IPS-20b (cell line): ENCODE measurements around the gene C4BPA.

Experiments used
- H3K27ac ChIP-seq: one replicate; pipeline ENCODE4 v1.5.1; 2013; ENCODE audit warnings: low read length
- H3K27me3 ChIP-seq: 2 replicates; pipeline ENCODE4 v1.6.1; 2013; ENCODE audit warnings: mild to moderate bottlenecking, low read length, inconsistent platforms; ENCODE audit not compliant: insufficient read depth
- H3K36me3 ChIP-seq: 2 replicates; pipeline ENCODE4 v1.6.1; 2013; ENCODE audit warnings: low read depth, mild to moderate bottlenecking, inconsistent platforms, low read length, moderate library complexity; ENCODE audit not compliant: insufficient read depth
- H3K4me1 ChIP-seq: 2 replicates; pipeline ENCODE4 v1.6.1; 2013; ENCODE audit warnings: mild to moderate bottlenecking, control low read depth, inconsistent platforms, low read length, moderate library complexity; ENCODE audit not compliant: insufficient read depth
- H3K4me3 ChIP-seq: 2 replicates; pipeline ENCODE4 v1.5.1; 2013; ENCODE audit warnings: mild to moderate bottlenecking, low read length, inconsistent platforms
- H3K9ac ChIP-seq: 2 replicates; pipeline ENCODE4 v1.6.1; 2013; ENCODE audit warnings: low read depth, mild to moderate bottlenecking, inconsistent platforms, low read length, moderate library complexity
- H3K9me3 ChIP-seq: 2 replicates; pipeline ENCODE4 v1.6.1; 2013; ENCODE audit warnings: mild to moderate bottlenecking, low read depth, low read length, inconsistent platforms; ENCODE audit not compliant: insufficient read depth

C4BPA gene

DNA sequence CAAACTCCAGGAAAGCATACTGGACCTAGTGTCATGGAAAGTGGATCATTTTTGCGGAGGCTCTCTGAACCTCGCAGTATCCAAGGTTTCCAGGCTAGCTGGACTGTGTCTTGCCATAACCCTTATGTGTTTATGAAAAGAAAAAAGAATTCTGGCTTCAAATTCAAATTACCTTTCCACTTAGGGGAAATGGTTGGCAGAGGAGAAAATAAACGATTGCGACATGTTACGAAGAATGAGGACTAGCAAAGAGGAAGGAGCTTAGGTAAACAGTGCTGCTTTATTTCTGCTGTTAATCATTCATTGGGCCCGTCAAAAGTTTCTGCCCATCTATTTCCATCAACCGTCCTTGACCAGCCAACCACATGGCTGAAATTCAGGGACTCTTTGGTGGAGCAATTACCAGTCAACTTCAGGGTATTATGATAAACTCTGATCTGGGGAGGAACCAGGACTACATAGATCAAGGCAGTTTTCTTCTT lies at the start of gene C4BPA:
TSS of gene C4BPA (plus strand) at position 342 of the 482 bp plus-strand sequence. CDS start 8,793 bp downstream, outside the sequence.
- H3K4me3 ChIP-seq, result no peak within 1 kb of the TSS
- H3K9ac ChIP-seq, result no peak within 1 kb of the TSS
- no peaks in the 10 kb centered on the region for H3K36me3 ChIP-seq
- H3K4me1 ChIP-seq, result no peaks in the 10 kb centered on the region
- no peak within 1 kb of the TSS for H3K27ac ChIP-seq
- H3K9me3 ChIP-seq, result peaks cover 5% of the 10 kb centered on the region; the same call in 1 of the 2 replicates
- H3K27me3 ChIP-seq, result no peaks in the 10 kb centered on the region

DNA sequence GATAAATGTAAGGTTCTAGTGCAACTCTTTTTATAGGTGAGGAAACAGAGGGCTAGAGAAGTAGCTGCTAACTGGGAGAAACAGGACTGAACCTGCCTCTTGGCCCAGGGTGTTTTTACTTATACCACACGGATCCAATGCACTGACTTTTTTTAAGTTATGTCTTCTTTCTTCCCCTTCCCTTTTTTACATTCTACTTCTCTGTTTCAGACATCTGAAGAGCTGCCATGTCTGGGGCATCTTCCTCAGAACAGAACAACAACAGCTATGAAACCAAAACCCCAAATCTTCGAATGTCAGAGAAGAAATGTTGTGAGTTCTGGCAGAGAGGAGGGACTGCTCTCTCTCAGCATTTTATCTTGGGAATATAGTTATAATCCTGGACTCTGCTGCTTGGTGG lies 49.5 kb upstream of the C4BPA start:
- Histone ChIP-seq H3K27ac (no peak overlapping the region), H3K36me3 (peaks cover 2% of the 10 kb centered on the region), H3K4me1 (0 out of 2 replicates have a peak, but pooled peaks cover 9% of the 10 kb centered on the region), H3K27me3 (no peaks in the 10 kb centered on the region), H3K9ac (no peak overlapping the region), H3K4me3 (no peak overlapping the region), H3K9me3 (no peaks in the 10 kb centered on the region)

DNA sequence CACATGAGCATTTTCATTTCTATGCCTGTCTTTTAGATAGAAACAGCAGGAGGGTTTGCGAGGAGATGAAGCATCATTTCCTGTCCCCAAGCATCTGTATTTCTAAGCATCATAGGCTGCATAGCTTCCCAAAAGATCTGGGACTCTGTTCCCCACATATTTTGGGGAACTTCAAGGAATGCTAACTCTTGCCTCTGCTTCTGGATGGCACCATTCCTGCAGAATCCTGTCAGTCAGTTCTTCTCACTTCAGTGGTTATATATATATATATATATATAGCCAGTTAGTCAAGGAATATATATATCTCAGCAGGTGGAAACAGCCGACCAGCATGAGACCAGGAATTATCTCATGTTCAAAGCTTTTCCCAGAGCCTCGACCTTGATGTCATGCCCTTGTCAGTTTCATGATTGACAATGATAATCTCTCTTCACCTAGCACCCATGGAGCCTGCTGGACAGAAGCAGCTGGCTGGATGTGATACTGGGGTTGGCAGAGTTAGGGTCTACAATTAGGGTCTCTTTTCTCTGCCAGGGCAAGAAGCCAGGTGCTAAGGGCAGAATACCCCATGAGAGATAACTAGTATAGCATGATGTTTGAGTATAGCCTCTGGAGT lies 48.5 kb upstream of the C4BPA start:
- no peak overlapping the region for H3K9ac ChIP-seq
- H3K9me3 ChIP-seq, result no peaks in the 10 kb centered on the region
- no peaks in the 10 kb centered on the region for H3K36me3 ChIP-seq
- no peak overlapping the region for H3K27ac ChIP-seq
- H3K4me3 ChIP-seq, result no peak overlapping the region
- 0 out of 2 replicates have a peak, but pooled peaks cover 8% of the 10 kb centered on the region for H3K4me1 ChIP-seq
- H3K27me3 ChIP-seq, result no peaks in the 10 kb centered on the region

DNA sequence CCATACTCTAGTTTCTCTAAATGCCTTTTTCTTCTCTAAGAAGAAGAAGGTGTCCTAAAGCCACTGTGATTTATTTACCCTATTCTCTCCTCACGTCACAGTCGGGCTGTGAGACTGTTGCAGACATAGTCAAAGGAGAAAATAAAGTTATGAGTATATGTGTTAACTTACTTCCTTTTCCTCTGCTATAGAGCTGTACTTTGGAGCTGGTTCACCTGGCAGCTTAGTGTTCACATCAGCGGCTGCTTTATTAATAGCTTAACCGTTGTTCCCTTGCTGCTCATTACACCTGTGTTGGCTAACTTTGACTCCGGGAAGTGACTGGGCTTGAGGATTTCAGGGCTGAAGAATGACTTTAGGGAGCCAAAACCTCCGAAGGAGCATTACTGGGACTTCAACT lies 47.4 kb upstream of the C4BPA start:
- Histone ChIP-seq H3K9me3 (no peaks in the 10 kb centered on the region), H3K27me3 (no peaks in the 10 kb centered on the region), H3K9ac (no peak overlapping the region), H3K4me3 (no peak overlapping the region), H3K4me1 (0 out of 2 replicates have a peak, but pooled peaks cover 3% of the 10 kb centered on the region), H3K36me3 (no peaks in the 10 kb centered on the region), H3K27ac (no peak overlapping the region)

DNA sequence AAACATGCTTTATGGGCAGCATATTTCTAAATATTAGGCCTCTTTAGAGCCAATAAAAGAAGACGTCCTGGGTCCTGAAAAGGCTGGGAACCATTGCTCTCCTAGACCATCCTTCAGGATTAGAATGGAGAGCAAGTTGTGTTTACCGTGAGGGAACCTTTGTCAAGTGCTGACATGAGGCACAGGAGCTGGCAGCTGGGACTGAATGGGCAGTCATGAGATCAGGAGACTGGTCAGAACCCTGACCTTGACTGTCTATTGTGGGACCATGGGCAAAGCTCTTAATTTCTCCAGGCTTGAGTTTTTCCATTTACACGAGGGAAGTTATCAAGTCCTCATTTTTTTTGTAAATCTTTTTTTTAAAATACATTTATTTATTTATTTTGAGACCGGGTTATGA lies 45.8 kb upstream of the C4BPA start:
- Histone ChIP-seq H3K36me3 (peaks cover 15% of the 10 kb centered on the region), H3K9me3 (no peaks in the 10 kb centered on the region), H3K27ac (no peak overlapping the region), H3K9ac (no peak overlapping the region), H3K4me3 (no peak overlapping the region), H3K27me3 (no peaks in the 10 kb centered on the region), H3K4me1 (no peaks in the 10 kb centered on the region)

DNA sequence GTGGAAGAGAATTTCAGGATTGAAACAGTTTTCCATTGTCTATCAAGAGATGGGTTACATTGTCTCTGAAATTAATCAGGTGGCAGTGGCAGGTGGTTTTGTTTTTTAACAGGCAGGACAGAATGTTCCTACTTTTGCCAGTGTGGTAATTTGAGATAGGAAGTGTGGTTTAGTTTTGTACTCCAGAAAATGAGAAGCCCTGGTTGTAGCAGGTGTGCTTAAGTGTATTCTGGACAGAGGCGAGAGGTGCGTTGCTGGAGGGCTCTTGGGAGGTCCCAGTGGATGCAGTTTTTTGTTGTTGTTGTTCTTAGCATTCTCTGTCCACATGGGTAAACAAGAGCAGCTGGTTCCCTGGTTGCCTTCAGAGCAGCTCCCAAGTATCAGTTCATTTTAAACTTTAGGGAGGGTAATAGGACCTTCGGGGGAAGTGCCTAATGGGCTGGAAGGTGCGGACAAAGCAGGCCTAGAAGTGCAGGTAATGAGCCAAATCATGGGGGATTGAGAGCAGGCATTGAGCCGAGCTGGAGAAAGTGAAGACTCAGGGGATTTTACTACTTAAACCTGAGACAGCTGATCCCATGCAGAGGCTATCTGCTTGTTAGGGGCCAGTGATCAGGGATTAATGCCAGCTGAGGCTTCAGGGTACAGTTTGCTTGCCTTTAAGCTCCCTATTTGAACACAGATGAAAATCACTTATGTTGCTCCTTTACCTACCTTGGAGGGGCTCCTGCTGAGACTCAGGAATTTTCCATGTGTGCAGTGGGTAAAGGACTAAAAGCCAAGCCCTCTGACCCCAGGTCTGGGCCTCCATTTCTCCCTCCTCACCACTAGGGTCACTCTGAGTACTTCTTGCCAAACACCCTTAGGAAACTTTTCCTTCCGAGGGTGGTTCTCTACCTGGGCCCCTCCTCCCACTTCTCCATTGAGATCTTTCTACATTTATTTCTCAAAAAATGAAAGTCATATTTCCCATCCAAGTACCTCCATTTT lies 44.9 kb upstream of the C4BPA start:
- H3K9me3 ChIP-seq, result no peaks in the 10 kb centered on the region
- H3K9ac ChIP-seq, result no peak overlapping the region
- H3K36me3 ChIP-seq, result peaks cover 24% of the 10 kb centered on the region
- no peaks in the 10 kb centered on the region for H3K4me1 ChIP-seq
- H3K27me3 ChIP-seq, result no peaks in the 10 kb centered on the region
- no peak overlapping the region for H3K4me3 ChIP-seq
- H3K27ac ChIP-seq, result no peak overlapping the region

DNA sequence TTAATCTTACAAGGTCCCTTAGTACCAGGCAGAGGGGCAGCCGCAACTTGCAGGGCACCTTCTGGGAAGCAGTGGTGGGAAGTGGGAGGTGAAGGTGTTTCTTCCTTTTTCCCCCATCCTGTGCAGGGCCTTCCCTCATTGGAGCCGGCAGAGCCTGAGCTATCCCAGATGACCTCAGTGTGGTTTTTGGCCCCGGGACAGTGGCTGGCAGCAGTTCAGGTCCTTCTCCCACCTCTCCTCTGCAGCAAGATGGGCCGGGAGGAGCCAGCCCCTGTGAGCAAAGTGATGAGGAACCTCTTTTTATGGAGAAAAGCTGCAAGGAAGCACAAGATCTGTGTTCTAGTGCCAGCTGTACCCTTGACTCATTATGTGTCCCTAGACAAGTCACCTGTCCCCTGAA lies 44.2 kb upstream of the C4BPA start:
- no peaks in the 10 kb centered on the region for H3K4me1 ChIP-seq
- H3K27ac ChIP-seq, result no peak overlapping the region

DNA sequence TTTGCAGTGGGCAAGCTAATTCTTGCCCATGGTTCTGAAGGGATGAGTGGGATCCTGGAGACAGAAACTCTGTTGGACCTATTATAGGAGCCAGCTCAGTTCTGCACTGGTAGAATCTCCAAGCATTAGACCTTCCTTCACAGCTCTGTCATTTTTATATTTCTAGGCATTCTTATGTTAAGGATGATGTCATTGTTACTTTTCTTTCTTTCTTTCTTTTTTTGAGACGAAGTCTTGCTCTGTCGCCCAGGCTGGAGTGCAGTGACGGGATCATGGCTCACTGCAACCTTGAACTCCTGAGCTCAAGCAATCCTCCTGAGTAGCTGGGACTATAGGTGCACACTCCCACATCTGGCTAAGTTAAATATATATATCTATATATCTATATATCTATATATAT lies 43.4 kb upstream of the C4BPA start:
- Histone ChIP-seq H3K9me3 (no peaks in the 10 kb centered on the region), H3K27me3 (no peaks in the 10 kb centered on the region), H3K36me3 (peaks cover 32% of the 10 kb centered on the region), H3K27ac (no peak overlapping the region), H3K4me3 (no peak overlapping the region), H3K4me1 (no peaks in the 10 kb centered on the region), H3K9ac (no peak overlapping the region)

More for the DNA sequence above, 44.2 kb upstream of the C4BPA start:
- Histone ChIP-seq H3K4me3 (no peak overlapping the region), H3K27me3 (no peaks in the 10 kb centered on the region), H3K9me3 (no peaks in the 10 kb centered on the region), H3K36me3 (peaks cover 28% of the 10 kb centered on the region), H3K9ac (no peak overlapping the region)

DNA sequence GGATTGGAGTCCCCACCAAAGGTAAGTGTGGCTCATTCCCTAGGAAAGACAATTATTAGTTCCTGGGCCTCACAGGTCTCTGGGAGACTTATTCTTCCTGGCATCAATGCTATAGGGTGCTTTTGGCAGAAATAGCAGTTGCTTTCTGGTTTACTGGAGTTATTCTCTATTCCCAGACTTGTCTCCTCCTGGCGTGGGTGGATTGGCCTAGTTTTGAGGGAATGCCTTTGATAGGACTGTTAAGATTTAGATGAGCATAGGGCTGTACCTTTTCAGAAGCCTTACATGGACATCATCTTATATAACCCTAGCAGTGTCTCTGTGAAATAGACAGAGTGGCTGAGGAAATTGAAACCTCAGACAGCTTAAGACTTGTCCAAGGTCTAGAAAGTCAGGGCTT lies 42.0 kb upstream of the C4BPA start:
- Histone ChIP-seq H3K36me3 (peaks cover 36% of the 10 kb centered on the region), H3K27ac (no peak overlapping the region), H3K9ac (no peak overlapping the region), H3K4me1 (no peaks in the 10 kb centered on the region), H3K4me3 (no peak overlapping the region), H3K27me3 (no peaks in the 10 kb centered on the region), H3K9me3 (no peaks in the 10 kb centered on the region)

DNA sequence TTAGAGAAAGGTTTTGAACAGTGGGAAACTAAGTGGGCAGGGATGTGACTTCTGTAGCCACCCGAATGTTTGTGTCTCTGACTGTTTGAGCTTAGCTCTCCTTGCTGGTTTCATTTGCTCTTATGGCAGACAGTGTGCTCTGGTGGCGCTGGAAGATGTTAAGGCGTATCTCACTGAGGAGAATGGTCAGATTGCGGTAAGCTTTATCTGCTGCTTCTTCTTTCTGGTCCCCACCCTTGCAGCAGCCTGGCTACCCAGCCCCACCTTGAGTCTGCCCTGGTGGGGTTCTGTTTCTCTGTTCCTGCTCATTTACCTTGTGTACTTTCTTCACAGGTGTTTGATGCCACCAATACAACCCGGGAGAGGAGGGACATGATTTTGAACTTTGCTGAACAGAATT lies 41.0 kb upstream of the C4BPA start:
- no peak overlapping the region for H3K27ac ChIP-seq
- no peaks in the 10 kb centered on the region for H3K27me3 ChIP-seq
- no peaks in the 10 kb centered on the region for H3K4me1 ChIP-seq
- H3K4me3 ChIP-seq, result no peak overlapping the region
- H3K9ac ChIP-seq, result no peak overlapping the region
- H3K36me3 ChIP-seq, result peaks cover 44% of the 10 kb centered on the region
- H3K9me3 ChIP-seq, result no peaks in the 10 kb centered on the region

DNA sequence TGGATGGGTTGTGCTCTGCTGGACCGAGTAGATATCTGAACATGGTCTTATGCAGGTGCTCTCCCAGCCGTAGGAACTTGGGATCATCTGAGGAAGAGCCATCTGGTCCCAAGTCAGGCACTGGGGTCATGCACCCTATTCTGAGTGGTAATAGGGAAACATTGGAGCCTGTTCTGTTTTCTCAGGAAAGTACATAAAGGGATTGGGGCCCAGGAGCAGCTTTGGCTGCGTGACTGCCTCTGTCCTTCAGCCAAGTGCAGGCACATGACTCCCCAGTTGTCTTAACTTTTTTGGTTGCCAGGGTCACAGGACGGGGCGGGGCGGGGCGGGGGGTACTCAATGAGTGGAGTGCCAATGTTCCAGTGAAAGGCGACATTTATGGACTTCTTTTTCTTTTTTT lies 39.5 kb upstream of the C4BPA start:
- Histone ChIP-seq H3K9me3 (no peaks in the 10 kb centered on the region), H3K27me3 (no peaks in the 10 kb centered on the region), H3K4me1 (no peaks in the 10 kb centered on the region), H3K36me3 (peaks cover 56% of the 10 kb centered on the region), H3K4me3 (no peak overlapping the region), H3K9ac (no peak overlapping the region), H3K27ac (no peak overlapping the region)
